ENCODE data around the gene CYP4B1.

The CYP4B1 gene

DNA sequence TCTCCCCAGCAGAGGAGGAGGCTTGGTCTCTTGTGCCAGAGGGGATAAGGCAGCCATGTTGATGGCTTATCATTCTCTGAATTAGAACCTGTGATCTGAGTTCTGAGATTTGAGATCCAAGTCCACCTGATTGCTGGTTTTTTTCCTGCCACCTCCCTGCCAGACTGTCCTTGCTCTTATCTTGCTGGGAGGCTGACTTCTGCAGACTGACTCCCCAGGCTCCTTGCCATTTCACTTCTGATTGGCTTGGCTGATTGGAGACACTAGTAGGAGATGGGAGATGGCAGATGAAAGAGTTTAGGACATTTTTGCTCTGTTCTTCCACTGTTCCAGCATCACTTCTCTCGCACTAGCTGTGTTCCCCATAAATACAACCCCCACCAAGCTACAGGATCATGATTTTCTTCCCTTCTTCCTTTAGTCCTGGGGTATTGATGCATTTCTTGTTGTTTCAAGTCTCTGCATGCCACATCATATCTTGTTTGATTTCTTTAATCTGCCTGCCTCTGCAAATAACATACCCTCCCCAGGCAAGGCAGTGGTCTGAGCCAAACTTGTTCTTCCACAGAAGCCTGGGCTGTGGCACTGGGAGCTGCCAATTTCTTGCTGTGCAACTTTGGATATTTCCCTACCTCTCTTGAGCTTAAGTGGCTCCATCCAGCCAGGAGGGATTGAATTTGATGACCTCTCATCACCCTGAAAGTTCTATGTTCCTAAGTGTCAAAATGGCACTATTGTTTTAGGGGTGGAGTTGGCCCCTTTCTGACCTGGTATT lies 963 bp upstream of the CYP4B1 start:
- H2AFZ ChIP-seq (ENCODE audit: low read length, unreplicated experiment): no peak overlapping the region
- no peaks in the 10 kb centered on the region for H3K36me3 ChIP-seq (ENCODE audit: insufficient read depth, low read length)
- H3K4me1 ChIP-seq (ENCODE audit: control insufficient read depth, insufficient read depth, low read length, unreplicated experiment): no peaks in the 10 kb centered on the region
- no peak overlapping the region for H3K27ac ChIP-seq (ENCODE audit: low read depth, low read length)
- H3K79me2 ChIP-seq (ENCODE audit: control insufficient read depth, insufficient read depth, low read length, unreplicated experiment): no peaks in the 10 kb centered on the region
- H3K27me3 ChIP-seq (ENCODE audit: insufficient read depth, low read length): no peaks in the 10 kb centered on the region
- no peak overlapping the region for H3K4me3 ChIP-seq (ENCODE audit: low read depth, low read length)

DNA sequence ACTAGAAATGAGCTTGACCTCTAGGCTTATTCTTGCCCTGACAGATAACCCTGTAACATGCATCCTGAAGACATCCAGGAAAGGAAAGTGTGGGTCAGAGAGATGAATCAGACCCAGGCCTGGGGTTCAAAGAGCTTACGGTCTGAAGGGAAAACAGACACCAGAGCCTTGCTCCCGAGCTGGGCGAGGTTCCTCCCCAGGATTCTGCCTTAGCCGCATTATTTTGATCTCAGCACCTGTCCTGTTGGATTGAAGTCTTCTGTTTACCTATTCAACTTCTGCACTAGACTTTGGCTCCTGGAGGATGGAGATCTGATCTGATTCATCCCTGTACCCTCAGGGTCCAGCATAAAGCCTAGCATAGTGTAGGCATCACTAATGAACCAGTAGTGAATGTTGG lies 1.9 kb downstream of the CYP4B1 start:
- Histone ChIP-seq H3K4me3 (ENCODE audit: low read depth, low read length) (no peak overlapping the region), H3K4me1 (ENCODE audit: control insufficient read depth, insufficient read depth, low read length, unreplicated experiment) (no peaks in the 10 kb centered on the region), H3K79me2 (ENCODE audit: control insufficient read depth, insufficient read depth, low read length, unreplicated experiment) (no peaks in the 10 kb centered on the region), H3K27ac (ENCODE audit: low read depth, low read length) (no peak overlapping the region), H2AFZ (ENCODE audit: low read length, unreplicated experiment) (no peak overlapping the region), H3K36me3 (ENCODE audit: insufficient read depth, low read length) (no peaks in the 10 kb centered on the region), H3K27me3 (ENCODE audit: insufficient read depth, low read length) (peaks cover 3% of the 10 kb centered on the region; the same call in 1 of the 2 replicates)

DNA sequence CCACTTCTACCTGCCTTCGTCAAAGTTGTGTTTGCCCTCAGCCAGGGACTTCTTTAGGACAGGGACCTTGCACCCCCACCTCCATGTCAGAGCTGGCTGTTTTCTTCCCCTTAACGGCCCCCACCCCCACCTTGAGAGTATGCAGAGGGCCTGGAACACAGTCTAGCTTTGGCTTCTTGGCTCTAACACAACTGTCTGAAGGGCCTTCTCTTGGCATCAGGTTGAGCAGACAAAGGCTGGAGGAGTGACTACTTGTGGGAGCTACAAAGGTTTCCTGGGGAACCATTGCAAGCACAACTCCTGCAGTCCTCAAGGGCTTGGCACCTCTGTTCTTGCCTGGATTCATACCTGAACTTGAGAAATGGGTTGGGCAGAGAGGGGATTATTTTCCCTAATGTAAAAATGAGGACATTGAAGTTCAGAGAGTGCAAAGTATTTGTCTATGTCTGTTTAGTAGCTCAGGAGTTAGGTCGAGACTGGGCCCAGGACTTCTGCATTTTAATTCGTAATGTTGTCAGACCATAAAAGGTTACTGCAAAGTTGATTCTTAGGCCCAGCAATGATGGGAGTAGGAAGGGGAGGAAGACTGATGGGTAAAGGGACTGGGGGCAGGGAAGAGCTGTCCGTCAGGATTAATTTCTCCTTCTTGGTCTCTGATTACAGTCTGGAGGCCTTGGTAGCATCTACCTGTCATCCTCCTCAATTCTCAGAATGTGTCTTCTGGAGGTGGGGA lies 2.6 kb downstream of the CYP4B1 start:
- no peak overlapping the region for H3K27ac ChIP-seq (ENCODE audit: low read depth, low read length)
- no peaks in the 10 kb centered on the region for H3K4me1 ChIP-seq (ENCODE audit: control insufficient read depth, insufficient read depth, low read length, unreplicated experiment)
- peaks cover 3% of the 10 kb centered on the region for H3K27me3 ChIP-seq (ENCODE audit: insufficient read depth, low read length)
- H2AFZ ChIP-seq (ENCODE audit: low read length, unreplicated experiment): no peak overlapping the region
- no peaks in the 10 kb centered on the region for H3K36me3 ChIP-seq (ENCODE audit: insufficient read depth, low read length)
- H3K4me3 ChIP-seq (ENCODE audit: low read depth, low read length): no peak overlapping the region
- H3K79me2 ChIP-seq (ENCODE audit: control insufficient read depth, insufficient read depth, low read length, unreplicated experiment): no peaks in the 10 kb centered on the region

DNA sequence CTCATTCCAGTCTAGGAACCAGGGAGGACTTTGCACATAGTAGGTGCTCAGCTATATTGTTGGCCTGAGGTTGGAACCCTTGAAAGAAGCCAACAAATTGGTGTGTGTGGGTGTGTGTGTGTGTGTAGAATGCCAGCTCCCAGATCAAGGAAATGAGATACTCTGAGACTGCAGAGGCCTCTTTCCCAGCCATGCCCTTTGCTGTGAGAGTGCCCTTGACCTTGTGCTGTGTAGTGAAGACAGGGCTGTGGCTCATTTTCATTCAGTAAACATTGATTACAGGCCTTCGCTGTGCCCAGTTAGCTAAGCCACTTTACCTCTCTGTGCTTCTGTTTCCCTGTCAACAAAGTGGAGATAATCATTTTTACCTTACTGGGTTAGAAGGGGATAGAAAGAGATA lies 3.2 kb downstream of the CYP4B1 start:
- H3K27me3 ChIP-seq (ENCODE audit: insufficient read depth, low read length): peaks cover 3% of the 10 kb centered on the region
- no peak overlapping the region for H2AFZ ChIP-seq (ENCODE audit: low read length, unreplicated experiment)
- no peak overlapping the region for H3K27ac ChIP-seq (ENCODE audit: low read depth, low read length)
- no peaks in the 10 kb centered on the region for H3K4me1 ChIP-seq (ENCODE audit: control insufficient read depth, insufficient read depth, low read length, unreplicated experiment)
- H3K4me3 ChIP-seq (ENCODE audit: low read depth, low read length): no peak overlapping the region
- no peaks in the 10 kb centered on the region for H3K36me3 ChIP-seq (ENCODE audit: insufficient read depth, low read length)
- no peaks in the 10 kb centered on the region for H3K79me2 ChIP-seq (ENCODE audit: control insufficient read depth, insufficient read depth, low read length, unreplicated experiment)

DNA sequence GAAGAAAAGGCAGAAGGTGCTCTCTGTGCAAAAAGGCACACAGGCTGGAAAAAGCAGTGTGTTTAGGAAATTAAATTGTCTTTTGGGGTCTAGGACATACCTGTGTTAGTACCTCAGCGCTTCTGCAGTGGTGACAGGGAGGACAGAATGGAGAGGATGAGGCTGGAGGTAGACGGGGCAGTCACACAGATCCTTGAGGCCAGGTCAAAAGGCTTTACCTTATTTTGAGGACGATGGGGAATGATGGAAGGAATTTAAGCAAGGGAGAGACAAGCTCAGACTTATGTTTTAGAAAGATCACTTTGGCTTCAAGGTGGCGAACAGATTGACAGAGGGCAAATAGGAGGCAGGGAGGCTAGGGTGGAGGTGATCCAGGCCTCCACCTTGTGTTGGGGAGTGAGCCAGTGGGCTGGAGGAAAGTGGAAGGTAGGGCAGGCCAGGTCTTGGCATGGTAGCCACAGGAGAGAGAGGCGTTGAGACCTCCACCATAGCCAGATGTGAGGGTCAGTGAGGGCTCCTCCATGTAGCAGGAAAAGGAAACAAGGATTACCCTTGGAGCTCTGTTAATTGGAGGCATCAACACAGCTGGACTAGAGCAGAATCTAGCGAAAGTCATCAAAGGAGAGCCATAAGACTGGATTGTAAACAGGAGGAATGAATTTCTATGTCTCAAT lies 4.2 kb downstream of the CYP4B1 start:
- Histone ChIP-seq H3K79me2 (ENCODE audit: control insufficient read depth, insufficient read depth, low read length, unreplicated experiment) (no peaks in the 10 kb centered on the region), H3K4me1 (ENCODE audit: control insufficient read depth, insufficient read depth, low read length, unreplicated experiment) (no peaks in the 10 kb centered on the region), H3K27me3 (ENCODE audit: insufficient read depth, low read length) (peaks cover 3% of the 10 kb centered on the region), H3K4me3 (ENCODE audit: low read depth, low read length) (no peak overlapping the region), H3K36me3 (ENCODE audit: insufficient read depth, low read length) (no peaks in the 10 kb centered on the region), H3K27ac (ENCODE audit: low read depth, low read length) (no peak overlapping the region), H2AFZ (ENCODE audit: low read length, unreplicated experiment) (no peak overlapping the region)

DNA sequence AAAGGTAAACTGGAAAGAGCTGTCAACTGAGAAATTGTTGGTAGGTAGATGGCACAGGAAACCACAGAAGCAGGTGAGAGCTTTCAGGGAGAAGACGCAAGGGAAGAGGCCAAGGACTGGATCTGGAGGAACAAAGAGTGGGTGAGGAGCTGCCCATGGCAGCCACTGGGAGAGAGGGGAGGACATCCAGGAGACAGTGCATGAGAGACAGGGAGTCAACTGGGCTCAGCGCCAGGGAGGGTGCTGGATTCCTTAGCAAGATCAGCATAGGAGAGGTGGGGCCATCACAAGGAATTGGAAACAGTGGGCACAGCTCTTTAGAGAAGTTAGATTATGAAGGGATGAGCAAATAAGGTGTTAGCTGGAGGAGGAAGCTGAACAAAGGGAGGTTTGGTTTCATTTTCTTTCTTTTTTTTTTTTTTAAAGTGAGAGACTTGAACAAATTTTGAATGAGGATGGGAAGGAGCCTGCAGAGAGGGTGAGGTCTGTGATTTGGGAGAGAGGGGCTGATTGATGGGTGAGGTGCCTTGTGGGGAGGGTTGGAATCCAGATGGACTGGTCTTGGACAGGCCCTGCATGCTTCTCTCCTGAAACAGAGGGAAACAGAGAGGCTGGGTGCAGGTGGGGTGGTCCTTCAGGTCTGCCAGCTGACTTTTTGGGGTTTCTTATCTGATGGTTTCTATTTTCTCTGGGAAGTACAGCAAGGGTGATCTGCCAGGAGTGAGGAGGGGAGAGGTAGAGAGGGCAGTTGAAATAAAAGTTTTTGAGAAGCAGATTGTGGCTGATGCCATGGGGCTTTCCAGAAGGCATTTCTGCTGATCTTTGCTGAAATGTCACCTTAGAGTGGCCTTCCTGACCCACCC lies 5.4 kb downstream of the CYP4B1 start:
- Histone ChIP-seq H3K4me3 (ENCODE audit: low read depth, low read length) (no peak overlapping the region), H3K4me1 (ENCODE audit: control insufficient read depth, insufficient read depth, low read length, unreplicated experiment) (no peaks in the 10 kb centered on the region), H3K79me2 (ENCODE audit: control insufficient read depth, insufficient read depth, low read length, unreplicated experiment) (no peaks in the 10 kb centered on the region), H3K36me3 (ENCODE audit: insufficient read depth, low read length) (no peaks in the 10 kb centered on the region), H3K27me3 (ENCODE audit: insufficient read depth, low read length) (peaks cover 3% of the 10 kb centered on the region), H2AFZ (ENCODE audit: low read length, unreplicated experiment) (no peak overlapping the region), H3K27ac (ENCODE audit: low read depth, low read length) (no peak overlapping the region)

- H3K4me1 ChIP-seq (ENCODE audit: control insufficient read depth, insufficient read depth, low read length, unreplicated experiment): no peaks in the 10 kb centered on the region
- no peaks in the 10 kb centered on the region for H3K79me2 ChIP-seq (ENCODE audit: control insufficient read depth, insufficient read depth, low read length, unreplicated experiment)
- peaks cover 3% of the 10 kb centered on the region for H3K27me3 ChIP-seq (ENCODE audit: insufficient read depth, low read length)
- H2AFZ ChIP-seq (ENCODE audit: low read length, unreplicated experiment): no peak overlapping the region
- H3K36me3 ChIP-seq (ENCODE audit: insufficient read depth, low read length): no peaks in the 10 kb centered on the region
- no peak overlapping the region for H3K27ac ChIP-seq (ENCODE audit: low read depth, low read length)
- no peak overlapping the region for H3K4me3 ChIP-seq (ENCODE audit: low read depth, low read length)
Observed at GRCh38 chr1:46804926-46805325, 6.1 kb downstream of the CYP4B1 start.

- Histone ChIP-seq H2AFZ (ENCODE audit: low read length, unreplicated experiment) (no peak overlapping the region), H3K4me1 (ENCODE audit: control insufficient read depth, insufficient read depth, low read length, unreplicated experiment) (no peaks in the 10 kb centered on the region), H3K4me3 (ENCODE audit: low read depth, low read length) (no peak overlapping the region), H3K27ac (ENCODE audit: low read depth, low read length) (no peak overlapping the region), H3K27me3 (ENCODE audit: insufficient read depth, low read length) (peaks cover 3% of the 10 kb centered on the region), H3K79me2 (ENCODE audit: control insufficient read depth, insufficient read depth, low read length, unreplicated experiment) (no peaks in the 10 kb centered on the region), H3K36me3 (ENCODE audit: insufficient read depth, low read length) (no peaks in the 10 kb centered on the region)
Observed at GRCh38 chr1:46805755-46806154, 6.9 kb downstream of the CYP4B1 start.

- Histone ChIP-seq H3K36me3 (ENCODE audit: insufficient read depth, low read length) (no peaks in the 10 kb centered on the region), H3K79me2 (ENCODE audit: control insufficient read depth, insufficient read depth, low read length, unreplicated experiment) (no peaks in the 10 kb centered on the region), H3K27ac (ENCODE audit: low read depth, low read length) (no peak overlapping the region), H2AFZ (ENCODE audit: low read length, unreplicated experiment) (no peak overlapping the region), H3K27me3 (ENCODE audit: insufficient read depth, low read length) (peaks cover 3% of the 10 kb centered on the region), H3K4me3 (ENCODE audit: low read depth, low read length) (no peak overlapping the region), H3K4me1 (ENCODE audit: control insufficient read depth, insufficient read depth, low read length, unreplicated experiment) (no peaks in the 10 kb centered on the region)
Observed at GRCh38 chr1:46806196-46807020, 7.6 kb downstream of the CYP4B1 start.
